Measurements from ENCODE around the gene FBN3. TPM values are rescaled to one million over a fixed set of nuclear protein-coding genes. Genes with fewer than 3 reads are reported as not detected.

FBN3 gene
- total RNA-seq, 1 donor from 2014 or later, result not detected

- Mint-ChIP-seq H3K9me3 (no peaks in the 10 kb centered on the region), H3K4me3 (no peak overlapping the region), H3K4me1 (peaks cover 16% of the 10 kb centered on the region), H3K27ac (no peak overlapping the region), H3K36me3 (ENCODE audit: low read depth) (no peaks in the 10 kb centered on the region), H3K27me3 (peaks cover 2% of the 10 kb centered on the region)
- intact Hi-C loops (cut with micrococcal nuclease), result loop anchor here (5.0 kb wide), 1 partner anchor 52 kb away; no protein-coding TSS in a partner anchor
- ChIA-PET CTCF (no interaction called here), POLR2A (interaction anchor here (0.6 kb wide), 1 partner anchor 110 kb away, joined by 4 read pairs; no protein-coding TSS in a partner anchor)
- no peak for ATAC-seq (ENCODE audit: low read depth)
- TF ChIP-seq CTCF (IDR thresholded peaks at IDR 0.05), result no peak
- DNase-seq, result no peak
These were observed 95.2 kb downstream of the FBN3 start for GRCh38 chr19:8054169-8054568.

GRCh38 chr19:8052464-8052859 lies 96.9 kb downstream of the FBN3 start, which contains the start of gene CCL25:
Gene CCL25 (plus strand): TSS chr19:8052760. CDS start chr19:8053050, 290 bp downstream.
- H3K9me3 Mint-ChIP-seq, result no peaks in the 10 kb centered on the region
- H3K36me3 Mint-ChIP-seq (ENCODE audit: low read depth), result no peaks in the 10 kb centered on the region
- intact Hi-C loops (cut with micrococcal nuclease), result loop anchor here (5.0 kb wide), 1 partner anchor 50 kb away; no protein-coding TSS in a partner anchor
- H3K27ac Mint-ChIP-seq, result peak within 1 kb of the TSS; percentile 19
- ATAC-seq (ENCODE audit: low read depth), result no peak
- CTCF ChIA-PET, result no interaction called here
- H3K4me3 Mint-ChIP-seq, result peak within 1 kb of the TSS; percentile 12
- POLR2A ChIA-PET, result no interaction called here
- no peak for DNase-seq
- peaks cover 2% of the 10 kb centered on the region for H3K27me3 Mint-ChIP-seq
- no peak for TF ChIP-seq CTCF (IDR thresholded peaks at IDR 0.05)
- peaks cover 16% of the 10 kb centered on the region for H3K4me1 Mint-ChIP-seq

- no peaks in the 10 kb centered on the region for H3K36me3 Mint-ChIP-seq (ENCODE audit: low read depth)
- no peak for TF ChIP-seq CTCF (IDR thresholded peaks at IDR 0.05)
- peak overlapping the region; percentile 30 for H3K27ac Mint-ChIP-seq
- peak; percentile 97 for ATAC-seq (ENCODE audit: low read depth)
- peak; percentile 88 for DNase-seq
- intact Hi-C loops (cut with micrococcal nuclease), result loop anchor here (5.0 kb wide), 1 partner anchor 48 kb away; no protein-coding TSS in a partner anchor
- ChIA-PET CTCF (no interaction called here), POLR2A (interaction anchor here (0.7 kb wide), 1 partner anchor 954 kb away, joined by 8 read pairs; no protein-coding TSS in a partner anchor)
- peaks cover 16% of the 10 kb centered on the region for H3K4me1 Mint-ChIP-seq
- peak overlapping the region; percentile 68 for H3K4me3 Mint-ChIP-seq
- H3K27me3 Mint-ChIP-seq, result peaks cover 4% of the 10 kb centered on the region
- H3K9me3 Mint-ChIP-seq, result no peaks in the 10 kb centered on the region
These were observed 98.9 kb downstream of the FBN3 start for GRCh38 chr19:8050274-8051096.

- POLR2A ChIA-PET, result no interaction called here
- CTCF ChIA-PET, result no interaction called here
- intact Hi-C loops (cut with micrococcal nuclease), result no loop called here
- no peak for TF ChIP-seq CTCF (IDR thresholded peaks at IDR 0.05)
- DNase-seq (no peak), ATAC-seq (ENCODE audit: low read depth) (no peak)
- Mint-ChIP-seq H3K9me3 (no peaks in the 10 kb centered on the region), H3K27ac (no peak overlapping the region), H3K27me3 (peaks cover 8% of the 10 kb centered on the region), H3K4me3 (no peak overlapping the region), H3K4me1 (peaks cover 9% of the 10 kb centered on the region), H3K36me3 (ENCODE audit: low read depth) (no peaks in the 10 kb centered on the region)
These were observed 102.7 kb downstream of the FBN3 start for GRCh38 chr19:8046569-8047165.

Data from activated B cell treated with CpG ODN at 0.5 μM for 24 hours (primary cell).